LHCN-M2 (cell line): ENCODE results near the gene MCF2L. TPM values are rescaled to one million over a fixed set of nuclear protein-coding genes. Genes with fewer than 3 reads are reported as not detected.

Experiments
- DNase-seq: peaks from one replicate; pipeline ENCODE4 v3.0.0-alpha.2; 2012; ENCODE audit warnings: low read depth
- total RNA-seq: library from RNA; depleted of rRNA; stranded (reverse); fragments of >200 nt; gene quantifications from 2 replicates; pipeline ENCODE4 v1.2.3, GENCODE V29; 2014; rRNA removed

The MCF2L gene
- total RNA-seq, 1 experiment from 2014 or later = 10.9 TPM

DNA sequence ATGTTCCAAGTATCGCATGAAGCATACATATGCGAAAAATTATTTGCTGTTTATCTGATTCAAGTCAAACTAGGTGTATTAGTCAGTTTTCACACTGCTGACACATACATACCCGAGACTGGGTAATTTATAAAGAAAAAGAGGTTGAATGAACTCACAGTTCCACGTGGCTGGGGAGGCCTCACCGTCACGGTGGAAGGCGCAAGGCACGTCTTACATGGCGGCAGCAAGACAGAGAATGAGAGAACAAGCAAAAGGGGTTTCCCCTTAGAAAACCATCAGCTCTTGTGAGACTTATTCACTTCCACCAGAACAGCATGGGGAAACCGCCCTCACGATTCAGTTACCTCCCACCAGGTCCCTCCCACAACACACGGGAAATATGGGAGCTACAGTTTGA is 176.5 kb downstream of the MCF2L start:
- DNase-seq = no peak

DNA sequence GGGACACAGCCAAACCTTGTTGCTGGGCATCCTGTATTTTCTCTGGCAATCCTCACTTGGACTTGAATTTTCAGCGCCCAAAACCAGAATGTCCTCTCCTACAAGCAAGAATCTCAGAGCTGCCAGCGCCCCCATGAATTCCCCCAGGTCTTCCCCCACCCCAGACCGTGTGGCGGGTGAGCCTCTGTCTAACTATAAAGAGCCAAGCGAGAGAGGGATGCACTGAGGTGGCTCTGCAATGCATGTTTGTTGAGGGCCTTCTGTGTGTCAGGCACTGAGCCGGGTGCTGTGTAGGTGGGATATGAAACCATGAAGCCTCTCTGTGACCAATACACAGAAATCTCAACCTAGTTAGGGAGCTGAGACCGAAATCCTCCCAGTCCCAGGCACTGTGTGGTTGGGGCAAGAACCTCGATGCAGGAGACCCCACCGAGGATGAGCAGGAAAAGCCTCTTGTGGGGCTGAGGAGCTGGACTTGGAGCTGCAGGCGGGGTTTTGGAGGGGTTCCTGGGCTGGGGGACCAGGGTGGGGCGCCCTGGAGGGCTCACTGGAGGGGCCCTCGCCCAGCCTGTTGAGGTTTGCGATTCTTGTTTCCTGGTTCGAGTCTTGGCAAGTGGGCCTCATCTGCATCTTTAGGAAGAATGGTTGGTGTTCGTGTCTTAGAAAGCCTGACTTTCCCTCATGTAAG is 177.0 kb downstream of the MCF2L start:
- DNase-seq = no peak

DNA sequence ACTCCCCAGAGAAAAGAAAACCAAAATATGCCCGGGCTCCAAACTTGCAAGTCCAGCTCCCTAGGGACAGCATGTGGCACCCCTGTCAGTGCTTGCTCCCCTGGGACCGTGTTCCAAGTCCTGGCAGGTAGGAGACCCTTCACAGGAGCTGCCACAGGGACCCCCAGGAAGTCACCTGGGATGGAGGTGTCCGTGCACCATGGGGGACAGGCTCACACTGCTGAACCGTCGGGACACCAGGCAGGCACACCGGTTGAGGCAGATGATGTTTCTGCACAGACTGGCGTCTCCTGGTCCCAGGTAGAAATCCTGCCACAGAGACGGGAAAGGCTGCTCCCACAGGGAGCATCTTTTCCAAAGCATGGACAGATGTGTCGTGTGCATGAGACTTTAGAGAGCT is 177.7 kb downstream of the MCF2L start:
- DNase-seq = no peak

DNA sequence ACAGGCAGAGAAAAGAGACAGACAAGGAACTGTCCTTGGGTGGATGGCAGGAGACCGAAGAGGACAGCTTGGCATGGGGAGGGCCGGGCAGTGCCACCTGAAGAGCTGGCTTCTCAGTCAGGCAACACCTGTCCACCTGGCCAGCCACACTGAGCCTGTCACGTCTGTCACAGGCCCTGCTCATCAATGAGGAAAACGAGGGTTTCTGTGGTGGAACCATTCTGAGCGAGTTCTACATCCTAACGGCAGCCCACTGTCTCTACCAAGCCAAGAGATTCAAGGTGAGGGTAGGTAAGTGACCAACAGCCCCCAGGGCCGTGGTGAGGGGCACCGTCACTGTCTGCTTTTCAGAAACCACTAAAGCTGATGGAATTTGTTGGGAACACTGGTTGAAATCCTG is 178.2 kb downstream of the MCF2L start:
- no peak for DNase-seq

DNA sequence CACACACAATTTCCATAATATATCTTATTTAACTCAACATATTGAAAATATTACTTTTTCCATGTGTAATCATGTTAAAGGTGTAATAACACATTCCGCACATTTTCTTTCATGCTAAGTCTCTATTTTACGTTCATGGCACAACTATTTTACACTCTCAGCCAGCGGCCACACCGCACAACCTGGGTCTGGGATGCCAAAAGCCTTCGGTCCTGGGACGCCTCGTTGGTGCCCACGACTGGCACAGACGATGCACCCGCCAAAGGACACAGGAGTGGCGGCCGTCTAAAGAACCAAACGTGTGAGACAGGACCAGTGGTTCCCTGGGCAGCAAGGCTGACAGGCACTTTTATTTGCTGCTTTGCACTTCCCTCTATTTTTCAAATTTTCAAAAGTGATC is 179.4 kb downstream of the MCF2L start:
- no peak for DNase-seq

DNA sequence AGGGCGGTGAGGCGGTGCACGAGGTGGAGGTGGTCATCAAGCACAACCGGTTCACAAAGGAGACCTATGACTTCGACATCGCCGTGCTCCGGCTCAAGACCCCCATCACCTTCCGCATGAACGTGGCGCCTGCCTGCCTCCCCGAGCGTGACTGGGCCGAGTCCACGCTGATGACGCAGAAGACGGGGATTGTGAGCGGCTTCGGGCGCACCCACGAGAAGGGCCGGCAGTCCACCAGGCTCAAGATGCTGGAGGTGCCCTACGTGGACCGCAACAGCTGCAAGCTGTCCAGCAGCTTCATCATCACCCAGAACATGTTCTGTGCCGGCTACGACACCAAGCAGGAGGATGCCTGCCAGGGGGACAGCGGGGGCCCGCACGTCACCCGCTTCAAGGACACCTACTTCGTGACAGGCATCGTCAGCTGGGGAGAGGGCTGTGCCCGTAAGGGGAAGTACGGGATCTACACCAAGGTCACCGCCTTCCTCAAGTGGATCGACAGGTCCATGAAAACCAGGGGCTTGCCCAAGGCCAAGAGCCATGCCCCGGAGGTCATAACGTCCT is 180.0 kb downstream of the MCF2L start:
- DNase-seq = no peak

Other genes with a start within 250 kb of the MCF2L start
- gene F7, start 136.6 kb downstream of the MCF2L start, total RNA-seq = not detected in 2 replicates
- 1.1 and 1.4 TPM in 2 replicates for gene F10, start 153.6 kb downstream of the MCF2L start, total RNA-seq
- not detected in 2 replicates for gene PROZ, start 189.4 kb downstream of the MCF2L start, total RNA-seq
- 83.8 and 90.8 TPM in 2 replicates for gene PCID2, start 239.5 kb downstream of the MCF2L start, total RNA-seq
- gene CUL4A, start 240.4 kb downstream of the MCF2L start, total RNA-seq = 113 and 190 TPM in 2 replicates